ENCODE results near the gene TMEM192.

DNA sequence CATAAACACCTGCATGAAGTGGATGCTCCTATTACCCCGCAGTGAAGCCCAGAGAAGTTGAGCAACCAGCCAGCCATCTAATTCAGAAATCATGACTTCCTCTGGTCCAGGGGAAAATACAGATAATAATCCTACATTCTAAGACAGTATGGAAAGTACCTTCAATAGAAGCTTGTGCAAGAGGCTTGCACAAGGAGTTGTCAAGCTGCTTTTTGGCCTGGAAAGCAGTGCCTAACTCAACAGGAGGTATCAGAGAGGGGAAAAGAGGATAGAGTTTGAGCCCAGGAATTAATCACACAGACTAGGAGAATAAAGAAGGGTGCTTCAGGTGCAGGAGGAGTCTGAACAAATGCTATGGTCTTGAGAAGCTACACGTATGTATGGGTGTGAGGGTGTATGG lies 26.7 kb downstream of the TMEM192 start:
- TF ChIP-seq, protein P1, sequence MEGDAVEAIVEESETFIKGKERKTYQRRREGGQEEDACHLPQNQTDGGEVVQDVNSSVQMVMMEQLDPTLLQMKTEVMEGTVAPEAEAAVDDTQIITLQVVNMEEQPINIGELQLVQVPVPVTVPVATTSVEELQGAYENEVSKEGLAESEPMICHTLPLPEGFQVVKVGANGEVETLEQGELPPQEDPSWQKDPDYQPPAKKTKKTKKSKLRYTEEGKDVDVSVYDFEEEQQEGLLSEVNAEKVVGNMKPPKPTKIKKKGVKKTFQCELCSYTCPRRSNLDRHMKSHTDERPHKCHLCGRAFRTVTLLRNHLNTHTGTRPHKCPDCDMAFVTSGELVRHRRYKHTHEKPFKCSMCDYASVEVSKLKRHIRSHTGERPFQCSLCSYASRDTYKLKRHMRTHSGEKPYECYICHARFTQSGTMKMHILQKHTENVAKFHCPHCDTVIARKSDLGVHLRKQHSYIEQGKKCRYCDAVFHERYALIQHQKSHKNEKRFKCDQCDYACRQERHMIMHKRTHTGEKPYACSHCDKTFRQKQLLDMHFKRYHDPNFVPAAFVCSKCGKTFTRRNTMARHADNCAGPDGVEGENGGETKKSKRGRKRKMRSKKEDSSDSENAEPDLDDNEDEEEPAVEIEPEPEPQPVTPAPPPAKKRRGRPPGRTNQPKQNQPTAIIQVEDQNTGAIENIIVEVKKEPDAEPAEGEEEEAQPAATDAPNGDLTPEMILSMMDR (IDR thresholded peaks at IDR 0.05; ENCODE audit: borderline replicate concordance, extremely low read depth, low read length, poor library complexity, severe bottlenecking) = no peak
- TF ChIP-seq EZH2 (IDR thresholded peaks at IDR 0.05; ENCODE audit: borderline replicate concordance, low read depth, low read length, severe bottlenecking) = no peak
